Myometrial cell (primary cell): ENCODE data around the gene AKAP17A. TPM values are rescaled to one million over a fixed set of nuclear protein-coding genes. Genes with fewer than 3 reads are reported as not detected.

Experiments
- total RNA-seq: library from RNA; depleted of rRNA; stranded (reverse); fragments of >200 nt; gene quantifications from 2 replicates; pipeline ENCODE4 v1.2.3, GENCODE V29; 2015

The AKAP17A gene, protein sequence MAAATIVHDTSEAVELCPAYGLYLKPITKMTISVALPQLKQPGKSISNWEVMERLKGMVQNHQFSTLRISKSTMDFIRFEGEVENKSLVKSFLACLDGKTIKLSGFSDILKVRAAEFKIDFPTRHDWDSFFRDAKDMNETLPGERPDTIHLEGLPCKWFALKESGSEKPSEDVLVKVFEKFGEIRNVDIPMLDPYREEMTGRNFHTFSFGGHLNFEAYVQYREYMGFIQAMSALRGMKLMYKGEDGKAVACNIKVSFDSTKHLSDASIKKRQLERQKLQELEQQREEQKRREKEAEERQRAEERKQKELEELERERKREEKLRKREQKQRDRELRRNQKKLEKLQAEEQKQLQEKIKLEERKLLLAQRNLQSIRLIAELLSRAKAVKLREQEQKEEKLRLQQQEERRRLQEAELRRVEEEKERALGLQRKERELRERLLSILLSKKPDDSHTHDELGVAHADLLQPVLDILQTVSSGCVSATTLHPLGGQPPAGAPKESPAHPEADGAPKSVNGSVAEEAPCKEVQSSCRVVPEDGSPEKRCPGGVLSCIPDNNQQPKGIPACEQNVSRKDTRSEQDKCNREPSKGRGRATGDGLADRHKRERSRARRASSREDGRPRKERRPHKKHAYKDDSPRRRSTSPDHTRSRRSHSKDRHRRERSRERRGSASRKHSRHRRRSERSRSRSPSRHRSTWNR
- total RNA-seq, result 19.9 and 21.4 TPM in 2 replicates

GRCh38 chrX:1591102-1591862, at the start of gene AKAP17A:
AKAP17A (plus strand) TSS chrX:1591604; CDS start chrX:1593463, 1,859 bp downstream.

DNA sequence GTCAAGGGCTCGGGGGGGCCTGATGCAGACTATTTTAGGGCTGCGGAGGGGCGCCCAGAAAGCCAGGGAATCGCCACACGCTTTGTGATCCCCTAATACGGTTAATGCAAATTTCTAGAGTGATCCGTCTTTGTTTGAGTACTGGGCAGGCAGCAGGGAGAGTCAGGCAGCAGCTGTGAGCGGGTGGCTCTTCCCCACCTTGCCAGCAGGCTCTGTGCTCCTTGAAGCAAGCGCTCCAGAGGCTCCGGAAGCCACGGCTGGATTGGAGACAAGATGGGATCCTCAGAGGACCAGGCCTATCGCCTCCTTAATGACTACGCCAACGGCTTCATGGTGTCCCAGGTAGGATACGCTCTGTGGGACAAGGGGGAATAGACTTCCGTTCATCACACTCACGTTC, 23.5 kb downstream of the AKAP17A start, which contains the start of gene ASMT:
Gene ASMT (plus strand): TSS at position 133 of the 400 bp plus-strand sequence. CDS start 141 bp downstream, at position 274.

Other genes with a start within 250 kb of the AKAP17A start
- 266 and 298 TPM in 2 replicates for gene SLC25A6, start 199.5 kb upstream of the AKAP17A start, total RNA-seq
- gene ASMTL, start 138.7 kb upstream of the AKAP17A start, total RNA-seq, result 30.8 and 44.7 TPM in 2 replicates
- not detected in 2 replicates for gene P2RY8, start 54.4 kb upstream of the AKAP17A start, total RNA-seq
- not detected in 2 replicates for gene ASMT, start 23.5 kb downstream of the AKAP17A start, total RNA-seq